Measurements from ENCODE around the gene MRTO4.
A peak's percentile ranks its signal among the peaks of the same experiment; 100 is the strongest.

Gene MRTO4

DNA sequence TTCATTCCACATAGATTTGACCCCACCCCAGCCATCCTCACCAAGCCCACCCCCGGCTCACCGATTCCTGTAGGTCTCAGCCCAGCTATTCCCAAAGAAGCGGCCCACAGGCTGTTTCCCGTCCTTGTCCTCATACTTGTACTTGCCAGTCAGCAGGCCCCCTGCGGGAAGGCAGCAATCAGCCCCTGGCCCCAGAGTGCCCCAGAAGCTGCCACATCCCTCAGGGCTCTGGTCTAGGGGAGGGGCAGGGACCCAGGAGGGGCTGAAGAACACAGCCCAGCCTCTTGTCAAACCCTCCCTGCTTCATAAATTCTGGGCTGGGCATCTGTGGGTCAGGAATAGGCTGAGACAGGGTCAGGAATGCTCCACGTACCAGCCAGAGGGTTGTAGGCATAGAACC, 55.3 kb downstream of the MRTO4 start:
- Histone ChIP-seq H3K9me3 (ENCODE audit: control insufficient read depth, insufficient read depth, low read depth, low read length) (no peaks in the 10 kb centered on the region), H3K4me3 (ENCODE audit: low read depth, low read length) (no peak overlapping the region), H3K4me1 (ENCODE audit: control insufficient read depth, insufficient read depth, low read length) (peaks cover 2% of the 10 kb centered on the region; the same call in 1 of the 2 replicates), H3K36me3 (ENCODE audit: control insufficient read depth in 2 of 2, insufficient read depth in 1 of 2, low read length in 2 of 2) (peaks cover 7 to 76% of the 10 kb centered on the region in 2 experiments; a peak in 2 of 3 replicates), H3K27ac (ENCODE audit: extremely low read depth, low read depth, low read length) (no peak overlapping the region)
- ChIA-PET POLR2A (no interaction called here), CTCF (no interaction called here)
- TF ChIP-seq ZNF837 (tag by site-specific recombination; IDR thresholded peaks at IDR 0.05), result no peak
- TF ChIP-seq ZNF274 (IDR thresholded peaks at IDR 0.05; ENCODE audit: low read length), result no peak
- TF ChIP-seq ZNF274 (tag by site-specific recombination; IDR thresholded peaks at IDR 0.05; ENCODE audit: borderline replicate concordance), result no peak

DNA sequence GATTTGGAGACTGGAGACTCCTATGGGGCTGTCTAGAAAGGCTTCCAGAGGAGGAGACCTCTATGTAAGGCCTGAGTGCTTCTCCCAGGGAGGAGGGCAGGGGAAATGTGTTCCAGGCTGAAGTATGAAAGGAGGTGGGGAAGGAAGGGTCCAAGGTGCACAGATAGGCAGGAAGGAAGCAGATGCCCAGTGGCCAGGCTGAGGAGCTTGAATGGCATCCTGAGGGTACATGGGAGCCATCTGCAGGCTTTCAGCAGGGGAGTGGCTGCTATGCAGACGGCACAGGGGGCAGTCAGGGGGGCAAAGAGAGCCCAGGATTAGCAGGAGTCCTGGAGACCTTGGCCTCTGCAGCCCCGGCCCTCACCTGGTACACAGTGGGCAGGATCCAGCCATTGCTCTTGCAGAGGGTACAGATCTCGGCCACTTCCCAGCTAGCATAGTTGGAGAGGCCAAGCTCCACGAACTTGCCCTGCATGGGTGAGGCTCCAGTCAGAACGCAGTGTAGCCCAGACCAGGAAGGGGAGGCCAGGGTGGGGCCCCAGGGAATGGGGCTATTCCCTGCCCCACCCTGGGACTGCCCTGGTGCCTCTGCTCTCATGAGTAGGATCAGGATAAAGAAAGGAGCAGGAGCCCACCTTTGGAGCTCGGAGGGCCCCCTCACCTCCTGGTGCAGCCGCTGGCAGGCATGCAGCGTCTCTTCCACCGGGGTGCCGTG, 56.3 kb downstream of the MRTO4 start:
- peaks cover 3 to 66% of the 10 kb centered on the region in 2 experiments; a peak in 2 of 3 replicates for H3K36me3 ChIP-seq (ENCODE audit: control insufficient read depth in 2 of 2, insufficient read depth in 1 of 2, low read length in 2 of 2)

GRCh38 chr1:19308509-19308907, 56.9 kb downstream of the MRTO4 start:
- TF ChIP-seq ZNF600 (tag by site-specific recombination; IDR thresholded peaks at IDR 0.05) (no peak), ZBTB21 (tag by site-specific recombination; IDR thresholded peaks at IDR 0.05) (no peak), ZNF324 (tag by site-specific recombination; IDR thresholded peaks at IDR 0.05) (no peak), ZFP3 (tag by site-specific recombination; IDR thresholded peaks at IDR 0.05; ENCODE audit: low read depth) (no peak), ZSCAN5A (tag by site-specific recombination; IDR thresholded peaks at IDR 0.05) (no peak), TRIM28 (IDR thresholded peaks at IDR 0.05; ENCODE audit: borderline replicate concordance, low read length) (no peak), ZNF660 (tag by site-specific recombination; IDR thresholded peaks at IDR 0.05) (no peak), PRDM1 (tag by site-specific recombination; IDR thresholded peaks at IDR 0.05) (no peak)
- TF ChIP-seq, protein P1, sequence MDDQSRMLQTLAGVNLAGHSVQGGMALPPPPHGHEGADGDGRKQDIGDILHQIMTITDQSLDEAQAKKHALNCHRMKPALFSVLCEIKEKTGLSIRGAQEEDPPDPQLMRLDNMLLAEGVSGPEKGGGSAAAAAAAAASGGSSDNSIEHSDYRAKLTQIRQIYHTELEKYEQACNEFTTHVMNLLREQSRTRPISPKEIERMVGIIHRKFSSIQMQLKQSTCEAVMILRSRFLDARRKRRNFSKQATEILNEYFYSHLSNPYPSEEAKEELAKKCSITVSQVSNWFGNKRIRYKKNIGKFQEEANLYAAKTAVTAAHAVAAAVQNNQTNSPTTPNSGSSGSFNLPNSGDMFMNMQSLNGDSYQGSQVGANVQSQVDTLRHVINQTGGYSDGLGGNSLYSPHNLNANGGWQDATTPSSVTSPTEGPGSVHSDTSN (CRISPR knock-in tag; IDR thresholded peaks at IDR 0.05), result no peak
- ChIA-PET CTCF (no interaction called here), POLR2A (no interaction called here)
- Histone ChIP-seq H3K9me3 (ENCODE audit: control insufficient read depth, insufficient read depth, low read depth, low read length) (no peaks in the 10 kb centered on the region), H3K4me1 (ENCODE audit: control insufficient read depth, insufficient read depth, low read length) (peaks cover 2% of the 10 kb centered on the region; the same call in 1 of the 2 replicates), H3K4me3 (ENCODE audit: low read depth, low read length) (no peak overlapping the region), H3K36me3 (ENCODE audit: control insufficient read depth in 2 of 2, insufficient read depth in 1 of 2, low read length in 2 of 2) (peaks cover 3 to 62% of the 10 kb centered on the region in 2 experiments; a peak in 2 of 3 replicates), H3K27ac (ENCODE audit: extremely low read depth, low read depth, low read length) (no peak overlapping the region)

More for the DNA sequence above, 56.3 kb downstream of the MRTO4 start:
- Histone ChIP-seq H3K9me3 (ENCODE audit: control insufficient read depth, insufficient read depth, low read depth, low read length) (no peaks in the 10 kb centered on the region), H3K4me3 (ENCODE audit: low read depth, low read length) (no peak overlapping the region), H3K4me1 (ENCODE audit: control insufficient read depth, insufficient read depth, low read length) (peaks cover 2% of the 10 kb centered on the region; the same call in 1 of the 2 replicates), H3K27ac (ENCODE audit: extremely low read depth, low read depth, low read length) (no peak overlapping the region)
- ChIA-PET POLR2A (no interaction called here), CTCF (no interaction called here)
- peak; percentile 33; the same call in 1 of the 2 replicates for TF ChIP-seq KLF1 (tag by site-specific recombination; IDR thresholded peaks at IDR 0.05)
- TF ChIP-seq, protein P2, sequence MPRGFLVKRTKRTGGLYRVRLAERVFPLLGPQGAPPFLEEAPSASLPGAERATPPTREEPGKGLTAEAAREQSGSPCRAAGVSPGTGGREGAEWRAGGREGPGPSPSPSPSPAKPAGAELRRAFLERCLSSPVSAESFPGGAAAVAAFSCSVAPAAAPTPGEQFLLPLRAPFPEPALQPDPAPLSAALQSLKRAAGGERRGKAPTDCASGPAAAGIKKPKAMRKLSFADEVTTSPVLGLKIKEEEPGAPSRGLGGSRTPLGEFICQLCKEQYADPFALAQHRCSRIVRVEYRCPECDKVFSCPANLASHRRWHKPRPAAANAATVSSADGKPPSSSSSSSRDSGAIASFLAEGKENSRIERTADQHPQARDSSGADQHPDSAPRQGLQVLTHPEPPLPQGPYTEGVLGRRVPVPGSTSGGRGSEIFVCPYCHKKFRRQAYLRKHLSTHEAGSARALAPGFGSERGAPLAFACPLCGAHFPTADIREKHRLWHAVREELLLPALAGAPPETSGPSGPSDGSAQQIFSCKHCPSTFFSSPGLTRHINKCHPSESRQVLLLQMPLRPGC (tag by site-specific recombination; IDR thresholded peaks at IDR 0.05), result no peak

Data from HEK293 (cell line).